KG1 (cell line): Measurements from ENCODE around the gene DSPP.

Experiments used
- DNase-seq: peaks from one replicate; lab custom pipeline; 2025; lab: John Stamatoyannopoulos, UW

Gene DSPP

DNA sequence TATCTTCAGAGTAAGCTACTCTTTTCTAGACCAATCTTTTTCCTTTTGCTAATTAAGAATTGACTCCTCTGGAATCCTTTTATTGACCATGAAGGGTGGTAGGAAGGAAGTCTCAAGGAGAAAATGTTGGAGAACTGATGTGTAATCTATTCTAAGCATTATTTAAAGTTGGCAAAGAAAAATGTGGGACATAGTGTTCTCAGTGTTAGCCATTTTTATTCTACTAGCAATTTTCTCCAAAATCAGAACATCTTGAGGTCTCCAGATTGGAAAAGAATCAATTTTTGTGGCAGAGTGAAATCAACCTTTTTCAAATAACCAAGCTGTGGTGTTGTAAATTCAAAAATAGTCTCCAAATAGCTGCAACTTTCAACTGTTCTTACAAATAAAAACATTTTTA, 23.3 kb downstream of the DSPP start:
- no peak for DNase-seq

DNA sequence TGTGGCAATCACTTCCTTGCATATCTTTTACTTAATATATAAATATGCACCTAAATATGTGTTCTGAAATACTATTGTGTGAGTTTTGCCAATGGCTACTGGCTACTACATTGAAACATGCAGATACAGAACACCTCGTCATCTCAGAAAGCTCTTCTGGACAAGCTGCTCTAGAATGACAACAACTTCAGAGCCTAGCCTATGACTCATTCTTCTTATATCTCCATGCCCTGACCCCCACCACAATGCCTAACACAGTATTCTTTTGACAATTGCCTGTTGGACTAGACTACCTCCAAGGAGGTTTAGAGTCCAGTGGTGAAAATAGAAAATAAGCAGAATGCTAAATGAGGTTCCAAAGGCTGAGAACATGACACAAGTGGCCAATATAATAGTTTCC, 24.1 kb downstream of the DSPP start:
- DNase-seq: no peak

DNA sequence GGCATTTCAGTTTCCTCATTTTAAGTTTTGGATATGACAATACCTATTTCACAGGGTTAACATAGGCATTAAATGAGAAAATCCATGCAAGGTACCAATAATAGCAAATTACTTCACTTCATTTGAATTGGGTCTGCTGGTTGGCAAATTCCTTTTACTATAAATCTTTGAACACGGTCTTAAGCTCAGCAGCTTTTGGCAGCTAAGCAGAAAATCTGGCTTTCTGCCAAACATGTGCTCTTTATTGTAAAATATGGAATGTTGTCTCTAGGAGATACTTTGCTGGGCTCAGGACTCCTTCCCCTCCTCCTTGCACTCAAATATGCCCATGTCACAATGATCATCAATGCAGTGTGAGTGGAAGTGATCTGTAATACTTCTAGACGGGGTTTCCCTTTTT, 24.9 kb downstream of the DSPP start:
- no peak for DNase-seq

DNA sequence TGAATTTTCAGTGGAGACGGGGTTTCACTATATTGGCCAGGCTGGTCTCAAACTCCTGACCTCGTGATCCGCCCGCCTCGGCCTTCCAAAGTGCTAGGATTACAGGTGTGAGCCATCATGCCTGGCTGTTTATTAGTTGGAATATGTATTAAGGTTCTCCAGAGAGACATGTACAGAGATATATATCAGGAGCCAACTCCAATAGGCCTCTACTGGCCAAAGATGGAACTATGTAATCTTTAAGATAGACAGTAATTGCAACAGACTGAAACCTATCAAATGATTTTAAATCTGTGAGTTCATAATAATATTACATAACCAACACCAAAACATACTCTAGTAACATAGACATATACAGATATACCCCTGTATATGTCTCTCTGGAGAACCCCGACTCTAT, 36.0 kb downstream of the DSPP start:
- no peak for DNase-seq

DNA sequence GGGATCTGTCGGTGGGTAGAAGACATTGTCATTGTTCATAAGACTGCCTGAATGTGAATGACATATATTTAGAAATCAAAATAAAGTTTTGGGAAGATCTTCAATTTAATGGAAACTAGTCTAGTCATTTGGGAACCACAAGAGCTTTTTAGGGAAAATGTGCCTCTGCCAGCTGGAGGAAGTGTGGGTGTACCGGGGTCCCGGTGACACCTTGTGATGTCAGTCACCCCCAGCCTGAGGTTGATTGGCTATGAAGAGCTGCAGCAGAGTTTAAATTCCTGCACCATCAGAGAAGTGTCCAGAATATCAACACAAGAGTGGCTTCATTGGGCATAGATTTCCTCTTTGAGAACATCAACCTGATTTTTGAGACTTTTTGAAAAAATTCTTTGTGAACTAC, 41.7 kb downstream of the DSPP start, which contains the start of gene DMP1:
TSS of gene DMP1 (plus strand) at position 301 of the 400 bp plus-strand sequence. CDS start 6,213 bp downstream, outside the sequence.
- DNase-seq: no peak

DNA sequence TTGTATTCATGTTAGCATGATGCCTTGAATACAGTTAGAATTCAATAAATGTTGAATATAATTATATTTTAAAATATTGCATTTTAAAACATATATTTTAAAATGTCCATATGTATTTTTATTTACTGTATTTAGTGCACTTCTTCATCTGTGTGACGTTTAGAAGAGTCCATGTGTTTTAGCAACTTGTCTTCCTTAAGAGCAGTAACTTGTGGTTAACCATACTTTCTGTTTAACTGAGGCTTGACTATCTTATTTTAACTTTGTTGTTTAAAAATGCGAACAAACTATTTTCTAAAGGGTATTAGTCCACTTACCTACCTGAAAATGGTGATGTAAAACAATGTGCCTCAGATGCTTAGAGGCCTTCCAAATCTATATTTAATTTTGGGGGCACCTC, 42.6 kb downstream of the DSPP start:
- no peak for DNase-seq

DNA sequence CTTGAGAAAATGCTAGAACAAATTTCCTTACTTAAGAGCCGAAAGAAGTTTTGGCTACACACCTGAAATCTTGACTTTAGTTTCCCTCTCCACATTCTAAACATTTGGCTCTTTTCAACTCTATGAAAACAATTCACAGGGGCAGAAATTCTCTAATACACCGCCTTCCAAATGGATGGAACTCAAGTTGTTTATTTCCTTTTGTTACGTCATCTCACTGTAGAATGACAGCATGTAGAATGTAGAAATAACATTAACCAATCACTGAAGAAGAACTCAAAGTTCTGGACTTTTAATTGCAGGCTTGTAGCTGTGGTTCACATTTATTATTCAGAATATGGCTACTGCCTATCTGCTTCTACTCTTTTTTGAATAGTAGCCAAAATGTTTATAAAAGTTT, 43.6 kb downstream of the DSPP start:
- DNase-seq: no peak

DNA sequence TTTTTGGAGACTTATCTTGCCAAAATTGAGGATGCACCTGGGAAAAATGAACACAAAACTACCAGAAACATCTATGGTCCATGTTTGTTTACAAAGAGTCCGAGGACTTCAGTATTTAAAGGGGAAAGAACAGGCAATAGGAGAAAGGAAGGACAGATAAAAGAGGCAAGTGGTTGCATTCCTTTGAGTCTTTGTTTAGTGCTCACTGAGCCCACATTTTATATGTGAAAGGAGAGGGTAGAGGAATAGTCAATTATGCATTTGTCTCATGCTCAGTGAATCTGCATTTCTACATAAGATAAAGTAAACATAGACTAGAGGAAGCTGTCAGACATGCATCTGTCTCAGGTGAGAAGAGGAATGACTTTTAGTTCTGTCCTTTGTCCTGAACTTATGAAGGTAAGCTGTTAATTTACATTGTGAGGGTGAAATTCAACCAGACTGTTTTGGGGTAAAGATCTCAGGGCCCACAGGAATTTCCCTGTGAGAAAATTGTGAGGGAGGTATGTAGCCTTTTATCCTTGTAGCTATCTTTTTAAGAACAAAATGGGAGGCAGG, 46.2 kb downstream of the DSPP start:
- no peak for DNase-seq

DNA sequence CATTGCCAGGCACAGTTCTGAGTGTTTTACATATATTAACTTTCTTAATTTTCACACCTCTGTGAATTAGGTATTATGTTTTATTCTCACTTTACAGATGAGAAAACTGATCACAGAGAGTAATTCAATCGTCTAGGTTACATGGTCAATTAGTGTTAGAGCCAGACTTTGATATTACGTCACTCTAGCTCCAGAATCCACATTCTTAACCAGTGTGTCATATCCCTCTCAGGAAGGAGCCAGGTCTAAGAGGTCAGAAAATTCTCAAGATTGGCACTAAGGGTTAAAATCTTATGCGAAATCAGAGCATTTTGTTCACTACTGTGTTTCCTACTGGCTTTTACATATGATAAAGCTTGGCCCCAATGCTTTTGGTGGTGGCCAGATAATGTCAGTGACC, 49.2 kb downstream of the DSPP start:
- DNase-seq: no peak

DNA sequence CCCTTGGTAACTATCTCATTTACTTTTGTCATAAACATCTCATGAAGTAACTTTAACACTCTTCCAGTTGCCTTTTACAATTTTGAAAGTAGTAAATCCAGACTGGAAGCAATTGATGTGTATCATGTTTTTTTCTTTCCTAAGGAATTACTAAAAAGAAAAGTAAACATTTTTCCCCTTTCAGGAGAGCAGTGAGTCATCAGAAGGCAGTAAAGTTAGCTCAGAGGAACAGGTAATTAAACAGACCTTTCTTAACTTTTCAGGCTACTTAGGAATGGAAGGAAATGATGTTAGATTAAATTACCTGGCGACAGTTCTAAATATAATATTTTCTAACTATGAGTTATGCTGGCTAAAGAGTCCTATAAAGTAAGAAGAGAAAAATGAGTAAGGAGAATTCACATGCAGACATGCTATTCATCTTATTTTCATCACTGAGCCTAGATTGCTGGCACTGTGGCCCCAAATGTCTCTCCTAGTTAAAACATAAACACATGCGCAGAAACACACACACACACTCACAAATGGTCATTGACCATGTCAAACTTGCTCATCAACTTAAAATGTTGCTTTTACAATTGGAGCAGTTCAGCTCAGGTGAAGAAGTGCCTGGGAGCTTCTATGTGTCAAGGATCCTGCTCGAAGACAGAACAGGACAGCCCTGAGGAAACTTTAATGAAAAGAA, 51.1 kb downstream of the DSPP start:
- no peak for DNase-seq

DNA sequence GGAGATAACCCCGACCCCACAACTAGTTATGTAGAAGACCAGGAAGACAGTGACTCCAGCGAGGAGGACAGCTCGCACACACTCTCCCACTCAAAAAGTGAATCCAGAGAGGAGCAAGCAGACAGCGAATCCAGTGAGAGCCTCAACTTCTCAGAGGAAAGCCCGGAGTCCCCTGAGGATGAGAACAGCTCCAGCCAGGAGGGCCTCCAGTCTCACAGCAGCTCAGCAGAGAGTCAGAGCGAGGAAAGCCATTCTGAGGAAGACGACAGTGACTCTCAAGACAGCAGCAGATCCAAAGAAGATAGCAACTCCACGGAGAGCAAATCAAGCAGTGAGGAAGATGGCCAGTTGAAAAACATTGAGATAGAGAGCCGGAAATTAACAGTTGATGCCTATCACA, 54.5 kb downstream of the DSPP start:
- no peak for DNase-seq
